Activated naive CD4-positive, alpha-beta T cell (primary cell): ENCODE data around the gene ZKSCAN8.
A peak's percentile ranks its signal among the peaks of the same experiment; 100 is the strongest.
"Not testable (repeated sequence)": the region's sequence is repeated elsewhere in the genome, so short reads cannot be mapped to it uniquely, and the experiment has no call there.

Source experiments
- DNase-seq, 4 experiments: peaks; one replicate each; lab custom pipeline; 2025; lab: John Stamatoyannopoulos, UW

ZKSCAN8 gene

DNA sequence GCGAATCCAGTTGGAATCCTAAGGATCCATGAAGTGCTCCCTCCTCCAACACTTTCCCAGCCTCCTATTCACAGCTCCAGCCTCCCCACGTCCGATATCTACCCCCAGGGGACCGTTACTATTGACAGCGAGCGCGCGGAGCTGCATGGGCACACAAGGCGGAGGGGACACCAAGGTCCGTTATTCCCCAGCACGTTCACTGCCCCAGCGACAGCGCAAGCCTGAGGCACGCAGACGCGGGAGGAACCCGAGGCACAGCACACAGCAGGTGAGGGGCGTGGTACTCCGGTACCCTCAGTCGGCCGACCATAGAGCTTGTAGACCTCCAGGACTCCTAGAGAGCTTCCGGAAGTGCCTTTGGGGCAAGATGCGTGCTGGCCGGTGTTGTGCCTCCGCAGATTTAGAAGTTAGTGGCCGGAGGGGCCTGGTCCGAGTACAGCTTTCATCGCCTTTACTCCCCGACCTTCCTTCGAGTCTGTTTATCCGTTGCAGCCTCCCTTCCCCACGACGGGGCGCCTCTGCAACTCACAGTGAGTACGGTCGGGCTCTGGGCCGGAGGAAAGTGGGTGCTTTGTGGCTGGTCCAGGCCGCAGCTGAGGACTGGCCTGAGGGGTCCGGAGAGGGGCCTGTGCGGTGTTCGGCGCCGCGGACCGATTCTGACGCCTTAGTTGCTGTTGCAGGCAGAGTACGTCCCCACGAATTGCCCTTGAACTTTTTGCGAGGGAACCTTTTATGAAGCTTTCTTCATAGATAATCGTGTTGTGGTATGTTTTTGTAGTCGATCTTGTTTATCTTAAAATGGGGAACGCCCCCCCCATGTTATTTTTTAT lies at the start of gene ZKSCAN8:
ZKSCAN8 (plus strand) TSS at position 384 of the 830 bp plus-strand sequence. CDS start 6,525 bp downstream, outside the sequence.
- DNase-seq, result peak; percentile 39 to 64 (median 44)

DNA sequence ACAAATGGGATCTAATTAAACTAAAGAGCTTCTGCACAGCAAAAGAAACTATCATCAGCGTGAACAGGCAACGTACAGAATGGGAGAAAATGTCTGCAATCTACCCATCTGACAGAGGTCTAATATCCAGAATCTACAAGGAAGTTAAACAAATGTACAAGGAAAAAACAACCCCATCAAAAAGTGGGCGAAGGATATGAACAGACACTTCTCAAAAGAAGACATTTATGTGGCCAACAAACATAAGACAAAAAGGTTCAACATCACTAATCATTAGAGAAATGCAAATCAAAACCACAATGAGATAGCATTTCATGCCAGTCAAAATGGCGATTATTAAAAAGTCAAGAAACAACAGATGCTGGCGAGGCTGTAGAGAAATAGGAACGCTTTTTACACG lies 39.5 kb upstream of the ZKSCAN8 start:
- DNase-seq, result not testable (repeated sequence)

DNA sequence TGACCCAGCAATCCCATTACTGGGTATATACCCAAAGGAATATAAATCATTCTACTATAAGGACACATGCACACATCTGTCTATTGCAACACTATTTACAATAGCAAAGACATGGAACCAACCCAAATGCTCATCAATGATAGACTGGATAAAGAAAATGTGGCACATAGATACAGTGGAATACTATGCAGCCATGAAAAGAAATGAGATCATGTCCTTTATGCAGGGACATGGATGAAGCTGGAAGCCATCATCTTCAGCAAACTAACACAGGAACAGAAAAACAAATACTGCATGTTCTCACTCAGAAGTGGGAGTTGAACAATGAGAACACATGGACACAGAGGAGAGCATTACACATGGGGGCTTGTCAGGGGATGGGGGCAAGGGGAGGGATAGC lies 39.0 kb upstream of the ZKSCAN8 start:
- not testable (repeated sequence) for DNase-seq

DNA sequence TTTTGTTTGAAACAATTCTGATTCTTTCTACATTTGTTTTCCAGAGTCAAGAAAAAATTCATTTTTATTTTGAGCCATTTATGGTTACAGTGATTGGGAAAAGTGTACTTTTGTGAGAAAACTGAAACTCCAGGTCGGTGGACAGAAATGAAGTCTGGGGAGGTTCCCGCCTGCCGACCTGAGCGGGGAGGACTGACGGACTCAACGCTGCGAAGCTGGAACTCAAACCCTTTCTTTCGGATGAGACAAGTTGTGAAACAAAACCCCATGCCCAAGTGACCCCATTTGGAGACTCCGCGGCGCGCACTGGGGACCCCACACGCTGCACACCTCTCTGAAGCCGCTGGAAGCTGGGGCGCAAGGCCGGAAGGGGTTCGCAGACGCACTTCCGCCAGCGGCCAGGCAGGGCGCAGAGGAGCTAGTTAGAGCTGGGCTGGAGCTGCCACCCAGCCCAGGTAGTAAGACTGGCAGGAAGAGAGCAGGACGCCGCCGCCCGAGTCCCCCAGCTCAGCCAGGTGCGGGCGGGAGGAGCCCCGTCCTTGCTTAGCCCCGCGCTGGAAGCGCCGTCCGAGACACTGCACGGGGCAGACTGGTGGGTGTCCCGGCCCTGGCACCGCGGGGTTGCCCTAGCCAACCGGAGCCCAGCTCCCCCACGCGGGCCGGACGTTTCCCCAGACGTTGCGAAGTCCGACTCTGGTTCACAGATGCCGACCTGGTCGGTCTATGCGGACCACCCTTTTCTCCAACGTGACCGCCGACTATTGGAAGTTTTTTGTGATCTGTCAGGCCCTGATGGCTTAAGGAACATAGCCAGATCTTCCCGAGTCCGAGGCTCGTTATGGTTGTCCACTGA lies 37.1 kb upstream of the ZKSCAN8 start:
- peak; percentile 44 to 75 (median 61) for DNase-seq

DNA sequence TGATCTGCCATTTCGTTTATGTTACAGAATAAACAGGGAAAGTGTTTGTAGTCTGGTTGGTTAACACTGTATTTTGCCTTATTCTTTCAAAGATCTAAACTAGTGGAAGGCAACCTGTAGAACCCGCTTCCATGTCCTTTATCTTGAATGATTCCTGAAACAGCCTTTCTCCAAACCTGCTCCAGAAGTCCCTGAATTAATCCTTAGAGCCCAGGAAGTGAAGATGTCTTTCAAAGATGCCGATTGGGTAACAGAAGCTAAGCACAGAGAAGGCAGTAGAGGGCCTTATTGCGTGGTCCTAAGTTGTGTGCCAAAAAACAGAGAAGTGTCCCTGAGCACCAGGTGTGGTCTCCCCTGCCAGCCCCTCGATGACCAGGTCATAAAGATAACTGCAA lies 36.4 kb upstream of the ZKSCAN8 start:
- DNase-seq, result no peak

DNA sequence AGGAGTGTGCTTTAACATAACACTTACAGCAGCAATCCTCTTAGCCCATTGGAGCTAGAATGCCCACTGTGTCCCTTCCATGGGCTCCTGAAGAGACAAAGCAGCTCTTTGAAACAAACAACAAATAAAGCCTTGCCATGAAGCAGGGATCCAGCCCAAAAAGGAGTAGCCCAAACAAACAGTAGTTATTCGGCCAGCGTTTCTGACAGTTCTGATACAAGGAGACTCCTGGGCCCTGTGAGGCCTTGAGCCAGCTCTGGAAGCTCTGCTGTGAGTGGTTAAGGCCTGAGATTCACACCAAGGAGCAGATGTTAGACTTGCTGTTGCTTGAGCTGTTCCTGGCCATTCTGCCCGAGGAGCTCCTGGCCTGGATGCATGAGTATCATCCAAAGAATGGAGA lies 34.2 kb upstream of the ZKSCAN8 start:
- DNase-seq, result no peak

DNA sequence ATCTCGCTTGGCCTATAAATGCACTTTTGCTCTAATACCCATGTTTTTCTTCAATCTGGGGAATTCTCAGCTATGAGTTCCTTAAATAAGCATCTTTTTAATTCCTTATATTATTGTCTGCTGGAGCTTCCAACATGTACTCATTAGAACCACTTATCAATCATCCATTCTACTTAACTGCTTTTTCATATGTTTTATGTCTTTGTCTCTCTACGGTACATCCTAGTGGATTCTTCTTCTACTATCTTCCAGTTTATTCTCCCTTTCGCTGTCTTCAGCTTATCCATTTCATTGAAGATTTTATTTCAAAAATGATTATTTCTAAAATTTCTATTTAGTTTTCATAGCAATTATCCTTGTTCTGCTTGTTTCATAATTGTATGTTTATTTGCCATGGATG lies 29.7 kb upstream of the ZKSCAN8 start:
- DNase-seq, result no peak

DNA sequence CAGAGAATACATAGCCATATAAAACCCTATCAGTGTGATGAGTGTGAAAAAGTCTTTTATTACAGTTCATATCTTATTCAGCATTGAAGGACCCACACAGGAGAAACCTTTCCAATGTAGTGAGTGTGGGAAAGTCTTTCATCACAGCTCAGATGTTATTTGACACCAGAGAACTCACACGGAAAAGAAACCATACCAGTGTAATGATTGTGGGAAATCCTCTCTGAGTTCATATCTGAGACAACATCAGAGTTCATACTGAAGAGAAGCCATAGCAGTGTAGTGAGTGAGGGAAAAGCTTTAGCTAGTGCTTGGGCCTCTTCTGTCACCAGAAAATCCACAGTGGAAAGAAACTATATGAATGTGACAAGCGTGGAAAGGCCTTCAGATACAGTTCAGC lies 25.9 kb upstream of the ZKSCAN8 start:
- DNase-seq, result no peak

DNA sequence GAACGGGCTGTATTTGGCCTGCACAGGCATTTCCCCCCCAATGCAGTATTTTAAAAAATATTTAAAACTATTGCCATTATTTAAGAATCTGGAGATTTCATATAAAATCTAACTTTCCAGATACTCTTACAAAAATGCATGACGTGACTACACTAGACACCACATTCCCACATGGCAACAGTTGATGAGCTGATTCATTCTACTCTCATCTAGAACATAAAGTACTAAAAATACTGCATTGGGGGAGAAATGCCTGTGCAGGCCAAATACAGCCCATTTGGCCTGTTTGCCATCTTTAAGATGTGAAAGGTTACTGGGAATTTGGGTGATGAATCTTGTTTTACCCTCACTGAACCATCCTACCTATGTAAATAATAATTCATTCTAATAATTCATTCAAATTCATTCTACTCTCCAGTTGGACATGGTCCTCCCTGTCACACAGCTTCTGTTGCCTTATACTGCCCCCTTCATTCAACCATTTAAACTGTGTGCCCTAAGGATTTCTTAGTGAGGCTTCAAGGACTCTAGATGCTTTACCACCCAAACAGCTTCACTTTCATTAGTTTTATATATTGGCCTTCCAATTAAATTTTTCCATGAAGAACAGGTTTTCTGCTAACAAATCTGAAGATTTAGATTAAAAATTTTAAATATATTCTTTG lies 24.2 kb upstream of the ZKSCAN8 start:
- no peak for DNase-seq

DNA sequence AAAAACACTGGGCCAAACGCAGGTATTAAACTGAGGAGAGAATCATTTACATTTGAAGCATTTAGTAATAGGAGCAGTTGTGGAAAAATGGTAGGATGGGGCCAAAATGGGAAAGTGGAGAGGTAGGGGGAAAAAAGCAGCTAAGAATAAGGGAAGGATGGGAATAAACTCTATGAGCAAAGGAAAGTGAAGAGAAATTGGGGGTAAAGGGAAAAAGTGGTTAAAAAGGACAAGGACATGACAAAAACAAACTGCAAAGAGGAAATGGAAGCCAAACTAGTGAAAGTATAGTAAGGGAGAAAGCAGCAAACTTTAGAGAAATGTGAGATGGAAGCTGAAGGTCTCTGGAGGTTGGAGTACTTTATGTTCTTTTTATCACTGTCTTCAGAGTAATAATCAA lies 23.5 kb upstream of the ZKSCAN8 start:
- DNase-seq, result no peak

DNA sequence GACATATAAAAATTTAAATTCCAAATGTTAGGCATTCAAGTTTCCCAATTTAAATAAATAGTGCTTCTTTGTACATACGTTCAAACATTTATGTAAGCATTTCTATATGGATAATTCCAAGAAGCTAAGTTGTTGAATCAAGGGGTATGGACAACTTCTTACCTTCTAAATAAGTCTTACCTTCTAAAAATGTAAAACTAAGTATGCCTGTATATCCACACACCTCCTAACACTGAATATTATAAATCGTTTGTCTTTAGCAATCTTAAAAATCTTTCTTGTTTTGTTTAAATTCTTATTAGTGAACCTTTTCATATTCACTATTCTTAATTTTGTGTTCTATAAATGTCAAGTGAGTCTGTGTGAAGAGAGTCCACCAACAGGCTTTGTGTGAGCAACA lies 19.8 kb upstream of the ZKSCAN8 start:
- DNase-seq, result no peak

DNA sequence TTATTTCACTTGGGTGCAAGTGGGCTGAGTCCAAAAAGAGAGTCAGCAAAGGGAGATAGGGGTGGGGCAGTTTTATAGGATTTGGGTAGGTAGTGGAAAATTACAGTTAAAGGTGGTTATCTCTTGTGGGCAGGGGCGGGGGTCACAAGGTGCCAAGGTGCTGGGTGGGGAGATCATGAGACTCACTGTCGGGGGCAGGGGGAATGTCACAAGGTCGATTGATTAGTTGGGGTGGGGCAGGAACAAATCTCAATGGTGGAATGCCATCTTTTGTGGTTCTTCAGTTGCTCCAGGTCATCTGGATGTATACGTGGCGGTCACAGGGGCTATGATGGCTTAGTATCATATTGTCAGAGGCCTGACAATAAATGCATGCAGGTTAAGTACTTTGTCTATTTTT lies 19.4 kb upstream of the ZKSCAN8 start:
- not testable (repeated sequence) for DNase-seq

DNA sequence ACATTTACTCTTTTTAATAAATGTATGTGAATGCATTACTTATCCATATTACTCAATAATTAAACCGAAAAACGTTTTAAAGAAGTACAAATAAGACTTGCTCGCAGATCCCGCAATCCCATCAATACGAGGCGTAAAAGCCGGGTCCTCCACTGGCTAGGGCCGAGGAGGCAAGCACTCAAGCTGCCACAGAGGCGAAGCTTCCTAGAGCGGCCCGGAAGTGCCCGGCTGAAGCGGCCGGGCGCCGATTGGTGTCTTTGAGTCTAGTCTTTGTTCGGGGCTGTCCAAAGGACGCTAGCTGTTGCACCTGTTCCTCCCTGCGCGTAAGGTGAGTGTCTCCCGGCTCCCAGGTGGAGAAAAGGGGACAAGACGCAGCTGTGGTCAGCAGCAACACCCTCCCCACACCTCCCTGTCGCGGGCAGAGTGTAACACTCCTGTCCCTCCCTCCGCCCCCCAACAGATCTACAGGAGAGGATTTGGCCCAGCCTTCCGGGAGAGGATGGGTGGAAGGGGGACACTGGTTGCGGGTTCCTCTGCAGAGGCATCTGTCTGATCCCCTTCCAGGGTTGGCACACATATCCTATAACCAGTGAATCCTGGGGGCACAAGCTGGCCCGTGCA lies 17.2 kb upstream of the ZKSCAN8 start, which contains the start of gene ZSCAN16:
ZSCAN16 (plus strand) TSS at position 260 of the 621 bp plus-strand sequence. CDS start 835 bp downstream, outside the sequence.
- DNase-seq, result peak; percentile 24 to 62 (median 39)

DNA sequence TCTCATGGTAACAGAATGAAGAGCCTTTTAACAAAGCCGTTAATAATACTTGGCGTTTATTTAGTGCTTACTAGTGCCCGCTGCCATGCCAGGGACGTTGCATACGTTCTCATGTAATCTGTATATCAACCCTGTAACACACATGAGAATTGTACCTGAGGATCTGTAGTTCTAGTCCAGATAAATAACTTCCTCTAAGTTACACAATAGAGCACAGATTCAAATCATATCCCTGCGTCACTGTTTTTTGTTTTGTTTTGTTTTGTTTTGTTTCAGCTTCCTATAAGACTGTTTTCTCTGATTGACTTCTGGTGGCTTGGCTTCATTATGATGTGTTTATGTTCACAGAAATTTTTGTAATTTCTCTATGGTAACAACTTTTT lies 16.7 kb upstream of the ZKSCAN8 start:
- DNase-seq, result no peak

DNA sequence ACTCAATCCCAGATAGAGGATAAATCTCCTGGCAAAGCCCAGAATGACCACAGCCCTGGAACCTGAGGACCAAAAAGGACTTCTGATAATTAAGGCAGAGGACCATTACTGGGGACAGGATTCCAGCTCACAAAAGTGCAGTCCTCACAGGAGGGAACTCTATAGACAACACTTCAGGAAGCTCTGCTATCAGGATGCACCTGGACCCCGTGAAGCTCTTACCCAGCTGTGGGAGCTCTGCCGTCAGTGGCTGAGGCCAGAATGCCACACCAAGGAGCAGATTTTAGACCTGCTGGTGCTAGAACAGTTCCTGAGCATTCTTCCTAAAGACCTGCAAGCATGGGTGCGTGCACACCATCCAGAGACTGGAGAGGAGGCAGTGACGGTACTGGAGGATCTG lies 16.3 kb upstream of the ZKSCAN8 start:
- DNase-seq, result no peak

DNA sequence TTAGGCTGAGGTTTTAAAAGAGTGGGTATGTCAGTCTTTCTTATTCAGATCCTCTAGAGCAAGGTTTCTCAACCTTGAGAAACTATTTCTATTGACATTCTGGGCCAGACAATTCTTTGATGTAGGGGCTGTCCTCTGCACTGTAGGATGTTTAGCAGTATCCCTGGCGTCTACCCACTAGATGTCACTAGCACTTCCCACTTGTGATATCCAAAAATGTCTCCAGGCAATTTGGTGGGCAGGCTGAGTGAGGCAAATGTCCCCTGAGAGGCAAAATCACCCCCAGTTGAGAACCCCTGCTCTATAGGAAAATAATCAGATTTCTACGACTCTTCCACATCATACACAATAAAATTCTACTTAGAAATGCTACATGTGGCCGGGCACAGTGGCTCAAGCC lies 7.7 kb upstream of the ZKSCAN8 start:
- no peak for DNase-seq

DNA sequence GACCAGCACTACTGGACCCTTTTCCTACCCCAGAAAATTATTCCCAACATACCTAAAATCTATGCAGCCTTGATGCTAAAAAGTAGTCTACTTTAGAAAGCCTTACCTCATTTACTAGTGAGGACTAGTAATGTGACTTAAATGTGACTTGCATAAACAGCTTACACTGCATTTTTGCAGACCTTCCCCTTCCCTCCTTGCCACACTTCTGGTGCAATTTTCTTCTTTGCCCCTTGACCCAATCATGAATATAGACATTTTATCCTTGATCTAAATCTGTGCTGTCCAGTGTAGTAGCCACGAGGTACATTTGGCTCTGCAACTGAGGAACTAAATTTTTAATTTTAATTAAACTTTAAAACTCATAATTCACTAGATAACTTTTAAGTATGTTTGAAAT lies 7.0 kb upstream of the ZKSCAN8 start:
- no peak for DNase-seq

DNA sequence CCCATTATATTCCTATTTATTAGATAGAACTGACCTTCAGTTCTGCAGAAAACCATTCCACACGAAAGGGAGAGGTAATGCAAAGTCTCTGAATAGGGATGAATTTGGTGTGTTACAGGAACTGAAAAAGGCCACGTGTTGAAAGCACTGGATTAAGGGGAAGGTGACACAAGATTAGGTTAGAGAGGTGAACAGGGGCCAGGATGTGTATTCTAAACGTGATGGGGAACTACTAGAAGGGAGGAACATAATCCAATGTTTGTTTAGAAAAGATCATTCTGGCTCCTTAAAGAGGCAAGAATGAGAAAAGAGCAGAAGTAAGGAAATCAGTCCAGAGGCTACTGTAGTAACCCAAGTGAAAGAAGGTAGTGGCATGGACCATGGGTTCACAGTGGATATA lies 6.3 kb upstream of the ZKSCAN8 start:
- DNase-seq, result no peak

DNA sequence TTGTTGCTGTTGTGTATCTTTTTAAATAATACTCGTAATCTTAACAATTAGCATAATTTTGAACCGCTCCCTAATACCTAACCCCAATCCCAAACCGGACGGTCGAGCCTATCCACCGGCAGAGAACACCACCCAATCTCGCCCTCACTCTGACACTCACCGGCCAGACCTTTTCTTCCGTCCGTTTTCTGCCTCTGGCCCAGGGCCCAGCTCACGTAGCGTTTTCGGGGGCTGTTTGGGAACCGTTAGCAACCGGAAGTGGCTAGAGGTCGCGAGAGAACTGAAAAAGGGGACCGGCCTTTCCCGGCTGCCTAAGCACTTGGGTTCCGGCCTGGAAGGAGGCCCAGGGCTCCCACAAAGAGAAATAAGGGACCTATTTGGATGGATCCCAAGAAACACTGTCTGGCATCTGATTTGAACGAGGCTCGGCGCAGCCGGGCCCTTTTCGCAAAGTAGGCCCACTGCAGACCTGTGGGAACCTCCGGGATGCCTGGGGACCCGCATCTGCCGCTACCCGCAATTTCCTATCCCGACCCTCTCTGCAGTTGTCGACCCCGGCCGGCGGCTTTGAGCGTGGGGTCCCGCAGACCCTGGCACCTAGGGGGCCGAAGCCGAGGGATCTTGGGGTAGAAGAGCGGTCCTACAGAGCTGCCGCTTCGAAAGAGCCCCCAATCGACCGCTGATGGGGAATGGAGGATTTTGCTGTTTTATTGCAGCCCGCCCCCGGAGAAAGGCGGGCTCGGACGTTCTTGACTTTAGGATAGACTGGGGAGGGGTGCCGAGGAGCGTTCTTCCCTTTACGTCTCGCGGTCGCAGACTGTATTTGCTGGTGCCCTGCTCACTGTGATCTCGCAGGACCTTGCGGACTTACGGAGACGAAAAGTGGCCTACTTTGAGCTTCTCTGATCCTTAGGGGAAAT lies 4.8 kb upstream of the ZKSCAN8 start:
- DNase-seq, result peak; percentile 30 to 58 (median 50)

DNA sequence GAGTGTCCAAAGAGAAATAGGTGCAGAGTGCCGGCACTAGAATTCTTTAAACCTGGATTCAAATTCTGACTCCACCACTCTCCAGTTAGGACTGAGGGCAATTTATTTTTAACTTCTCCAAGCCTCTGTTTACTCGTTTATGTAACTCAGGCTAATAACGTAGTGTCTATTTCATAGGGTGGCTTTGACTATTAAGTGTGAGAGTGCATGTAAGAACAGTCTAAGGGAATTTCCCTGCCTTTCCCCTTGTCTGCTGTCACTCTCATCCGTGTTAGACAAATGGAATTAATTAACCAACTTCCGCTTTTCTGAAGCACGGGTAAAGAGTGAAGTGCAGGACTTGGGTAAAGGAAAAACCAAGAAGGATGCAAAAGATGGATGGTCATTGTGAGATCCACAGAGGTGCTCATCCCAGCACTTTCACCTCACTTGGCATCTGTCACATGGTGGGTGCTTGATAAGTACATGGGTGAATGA lies 4.1 kb upstream of the ZKSCAN8 start:
- no peak for DNase-seq
